H9 (cell line): ENCODE data around the gene DOCK9. TPM values are rescaled to one million over a fixed set of nuclear protein-coding genes. Genes with fewer than 3 reads are reported as not detected.

Experiments used
- DNase-seq: peaks from one replicate; pipeline ENCODE4 v3.0.0-alpha.2; 2017
- H2AFZ ChIP-seq: one replicate; pipeline ENCODE4 v1.6.1; 2013; ENCODE audit warnings: mild to moderate bottlenecking, low read length, control low read depth, moderate library complexity
- H2AK5ac ChIP-seq: 2 replicates; pipeline ENCODE4 v1.6.1; 2013; ENCODE audit warnings: low read length, control low read depth, mixed read lengths; ENCODE audit not compliant: insufficient read length
- H2BK120ac ChIP-seq: one replicate; pipeline ENCODE4 v1.6.1; 2013; ENCODE audit warnings: low read depth, mild to moderate bottlenecking, low read length, control low read depth, inconsistent platforms; ENCODE audit not compliant: poor library complexity, severe bottlenecking
- H2BK12ac ChIP-seq: 2 replicates; pipeline ENCODE4 v1.6.1; 2013; ENCODE audit warnings: low read length, control low read depth, mixed read lengths, low read depth; ENCODE audit not compliant: insufficient read length
- H2BK15ac ChIP-seq: 2 replicates; pipeline ENCODE4 v1.6.1; 2013; ENCODE audit warnings: low read depth, low read length, control low read depth
- H2BK20ac ChIP-seq: one replicate; pipeline ENCODE4 v1.6.1; 2013; ENCODE audit warnings: low read depth, mild to moderate bottlenecking, low read length, control low read depth, inconsistent platforms; ENCODE audit not compliant: poor library complexity, severe bottlenecking
- H2BK5ac ChIP-seq: 2 replicates; pipeline ENCODE4 v1.6.1; 2013; ENCODE audit warnings: low read length, control low read depth, mixed read lengths; ENCODE audit not compliant: insufficient read length
- H3K14ac ChIP-seq: 2 replicates; pipeline ENCODE4 v1.6.1; 2013; ENCODE audit warnings: low read length, control low read depth; ENCODE audit not compliant: insufficient read depth
- H3K18ac ChIP-seq: 2 replicates; pipeline ENCODE4 v1.6.1; 2013; ENCODE audit warnings: low read depth, mild to moderate bottlenecking, mixed read lengths, low read length, control low read depth; ENCODE audit not compliant: insufficient read length
- H3K23ac ChIP-seq: 2 replicates; pipeline ENCODE4 v1.6.1; 2013; ENCODE audit warnings: low read length, control low read depth, mixed read lengths, low read depth; ENCODE audit not compliant: insufficient read length
- H3K23me2 ChIP-seq: 2 replicates; pipeline ENCODE4 v1.6.1; 2013; ENCODE audit warnings: low read depth, mild to moderate bottlenecking, mixed read lengths, low read length, control low read depth; ENCODE audit not compliant: insufficient read length, poor library complexity, severe bottlenecking
- H3K27ac ChIP-seq: 2 replicates; pipeline ENCODE4 v1.5.1; 2013; ENCODE audit warnings: low read length, control low read depth, mixed read lengths, low read depth; ENCODE audit not compliant: insufficient read length
- H3K27me3 ChIP-seq: 2 replicates; pipeline ENCODE4 v1.6.1; 2013; ENCODE audit warnings: low read length, control low read depth, inconsistent platforms; ENCODE audit not compliant: insufficient read depth
- H3K4ac ChIP-seq: 2 replicates; pipeline ENCODE4 v1.6.1; 2013; ENCODE audit warnings: low read depth, mild to moderate bottlenecking, control low read depth, inconsistent platforms, low read length, moderate library complexity
- H3K4me1 ChIP-seq: 2 replicates; pipeline ENCODE4 v1.6.1; 2013; ENCODE audit warnings: low read length, control low read depth, inconsistent platforms; ENCODE audit not compliant: insufficient read depth
- H3K4me2 ChIP-seq: 2 replicates; pipeline ENCODE4 v1.6.1; 2013; ENCODE audit warnings: low read length, control low read depth, mixed read lengths; ENCODE audit not compliant: insufficient read length, insufficient read depth
- H3K56ac ChIP-seq: 2 replicates; pipeline ENCODE4 v1.6.1; 2013; ENCODE audit warnings: low read depth, mild to moderate bottlenecking, mixed read lengths, low read length, control low read depth; ENCODE audit not compliant: insufficient read length
- H3K79me1 ChIP-seq: 2 replicates; pipeline ENCODE4 v1.6.1; 2013; ENCODE audit warnings: low read depth, mild to moderate bottlenecking, moderate library complexity, low read length, control low read depth, inconsistent platforms; ENCODE audit not compliant: insufficient read depth, poor library complexity, severe bottlenecking
- H3K79me2 ChIP-seq: 2 replicates; pipeline ENCODE4 v1.6.1; 2013; ENCODE audit warnings: low read length, control low read depth, inconsistent platforms; ENCODE audit not compliant: insufficient read depth
- H3K9ac ChIP-seq: 2 replicates; pipeline ENCODE4 v1.6.1; 2013; ENCODE audit warnings: low read length, control low read depth, mixed read lengths; ENCODE audit not compliant: insufficient read length; ENCODE audit errors: extremely low read depth
- H3K9me3 ChIP-seq: one replicate; pipeline ENCODE4 v1.6.1; 2013; ENCODE audit warnings: low read depth, low read length, inconsistent platforms; ENCODE audit not compliant: control insufficient read depth
- H3T11ph ChIP-seq: one replicate; pipeline ENCODE4 v1.6.1; 2013; ENCODE audit warnings: mild to moderate bottlenecking, low read length, control low read depth, inconsistent platforms
- H4K20me1 ChIP-seq: one replicate; pipeline ENCODE4 v1.6.1; 2013; ENCODE audit not compliant: control insufficient read depth, insufficient read length, insufficient read depth
- H4K5ac ChIP-seq: 2 replicates; pipeline ENCODE4 v1.6.1; 2013; ENCODE audit warnings: low read depth, mild to moderate bottlenecking, mixed read lengths, low read length, control low read depth; ENCODE audit not compliant: insufficient read length
- H4K8ac ChIP-seq: replicated peaks from 2 replicates; pipeline ENCODE4 v1.6.1; 2013; ENCODE audit warnings: low read length, control low read depth, mixed read lengths, low read depth; ENCODE audit not compliant: insufficient read length
- H4K91ac ChIP-seq: 2 replicates; pipeline ENCODE4 v1.6.1; 2013; ENCODE audit warnings: low read depth, mild to moderate bottlenecking, moderate library complexity, mixed read lengths, low read length, control low read depth; ENCODE audit not compliant: insufficient read length
- H3K27ac Mint-ChIP-seq, 3 experiments: 2 replicates in 2 of 3; 3 replicates in 1 of 3; pipeline ENCODE4 v1.8.0; 2020 to 2021; ENCODE audit warnings: mixed read lengths in 3 of 3, mild to moderate bottlenecking in 1 of 3, moderate library complexity in 1 of 3
- H3K27me3 Mint-ChIP-seq: 2 replicates; pipeline ENCODE4 v1.8.0; 2021; ENCODE audit warnings: low read depth, mild to moderate bottlenecking, moderate library complexity, mixed read lengths
- H3K36me3 Mint-ChIP-seq, 3 experiments: 2 replicates in 2 of 3; 3 replicates in 1 of 3; pipeline ENCODE4 v1.8.0; 2020 to 2021; ENCODE audit warnings: low read depth in 3 of 3, mixed read lengths in 3 of 3; ENCODE audit not compliant: insufficient read depth in 1 of 3
- H3K4me1 Mint-ChIP-seq, 2 experiments: 2 replicates each; pipeline ENCODE4 v1.8.0; 2020; ENCODE audit warnings: mixed read lengths in 2 of 2
- H3K4me3 Mint-ChIP-seq, 2 experiments: 2 replicates in 1 of 2; 3 replicates in 1 of 2; pipeline ENCODE4 v1.8.0; 2020 to 2021; ENCODE audit warnings: mild to moderate bottlenecking in 2 of 2, mixed read lengths in 2 of 2, moderate library complexity in 1 of 2
- H3K9me3 Mint-ChIP-seq, 2 experiments: 2 replicates in 1 of 2; 3 replicates in 1 of 2; pipeline ENCODE4 v1.8.0; 2020; ENCODE audit warnings: mild to moderate bottlenecking in 2 of 2, mixed read lengths in 2 of 2, moderate library complexity in 1 of 2
- WGBS: extraction: QIAGEN DNeasy Blood & Tissue Kit; methylation state at CpG from one replicate; pipeline ENCODE4 v1.1.7; 2013; ENCODE audit warnings: missing lambda C conversion rate, low lambda C conversion rate, mixed read lengths; ENCODE audit not compliant: insufficient read length; ENCODE audit errors: extremely low coverage; 5-methylcytosine and 5-hydroxymethylcytosine counted together
- total RNA-seq: library from RNA; stranded (reverse); gene quantifications from 2 replicates; pipeline ENCODE4 v1.2.1, GENCODE V29; 2021
- TF ChIP-seq, protein P1 (sequence below): fragments of 200-600 bp; sonication (generic); conservative IDR thresholded peaks from 3 replicates; pipeline ENCODE4 v1.8.0; 2021; ENCODE audit warnings: antibody characterized with exemption, mild to moderate bottlenecking

DOCK9 gene
- total RNA-seq, 1 experiment from 2014 or later, result 23.0 TPM

DNA sequence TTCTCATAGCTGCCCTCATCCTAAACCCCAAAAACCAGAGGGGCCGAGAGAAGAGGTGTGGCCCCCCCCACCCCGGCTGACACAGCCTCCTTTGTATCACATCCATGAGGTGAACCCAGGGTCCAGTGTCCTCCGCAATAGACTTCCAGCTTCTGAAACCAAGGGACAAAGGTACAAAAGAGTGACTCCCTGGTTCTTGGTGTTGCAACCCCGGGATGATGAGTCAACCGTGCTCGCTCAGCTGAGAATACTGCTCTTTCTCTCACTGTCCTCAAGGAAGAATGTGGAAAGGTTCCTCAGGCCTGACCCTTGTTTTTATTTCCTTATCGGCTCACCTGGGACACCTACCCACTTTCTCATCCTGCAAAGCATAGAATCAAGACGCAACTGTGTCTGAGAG is 230.9 kb downstream of the DOCK9 start:
- DNase-seq, result no peak
- TF ChIP-seq, protein P1, sequence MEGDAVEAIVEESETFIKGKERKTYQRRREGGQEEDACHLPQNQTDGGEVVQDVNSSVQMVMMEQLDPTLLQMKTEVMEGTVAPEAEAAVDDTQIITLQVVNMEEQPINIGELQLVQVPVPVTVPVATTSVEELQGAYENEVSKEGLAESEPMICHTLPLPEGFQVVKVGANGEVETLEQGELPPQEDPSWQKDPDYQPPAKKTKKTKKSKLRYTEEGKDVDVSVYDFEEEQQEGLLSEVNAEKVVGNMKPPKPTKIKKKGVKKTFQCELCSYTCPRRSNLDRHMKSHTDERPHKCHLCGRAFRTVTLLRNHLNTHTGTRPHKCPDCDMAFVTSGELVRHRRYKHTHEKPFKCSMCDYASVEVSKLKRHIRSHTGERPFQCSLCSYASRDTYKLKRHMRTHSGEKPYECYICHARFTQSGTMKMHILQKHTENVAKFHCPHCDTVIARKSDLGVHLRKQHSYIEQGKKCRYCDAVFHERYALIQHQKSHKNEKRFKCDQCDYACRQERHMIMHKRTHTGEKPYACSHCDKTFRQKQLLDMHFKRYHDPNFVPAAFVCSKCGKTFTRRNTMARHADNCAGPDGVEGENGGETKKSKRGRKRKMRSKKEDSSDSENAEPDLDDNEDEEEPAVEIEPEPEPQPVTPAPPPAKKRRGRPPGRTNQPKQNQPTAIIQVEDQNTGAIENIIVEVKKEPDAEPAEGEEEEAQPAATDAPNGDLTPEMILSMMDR, result no peak
- Histone ChIP-seq H3K4me2 (no peak overlapping the region), H3K56ac (no peak overlapping the region), H3K79me1 (no peaks in the 10 kb centered on the region), H3K23ac (no peak overlapping the region), H2BK12ac (no peak overlapping the region), H3K27ac (no peak overlapping the region), H4K5ac (no peak overlapping the region), H3K14ac (no peak overlapping the region), H3K23me2 (peaks cover 2% of the 10 kb centered on the region), H3K4ac (no peak overlapping the region), H2BK5ac (no peak overlapping the region), H2BK15ac (no peak overlapping the region), H3K79me2 (no peaks in the 10 kb centered on the region), H4K20me1 (no peaks in the 10 kb centered on the region), H3K27me3 (peaks cover 3% of the 10 kb centered on the region; the same call in 1 of the 2 replicates), H3K4me1 (peaks cover 3% of the 10 kb centered on the region; the same call in 1 of the 2 replicates), H3K18ac (no peak overlapping the region), H2AK5ac (no peak overlapping the region), H3K9ac (no peak overlapping the region), H2BK20ac (no peak overlapping the region), H4K8ac (no peak overlapping the region), H2AFZ (no peak overlapping the region), H4K91ac (no peak overlapping the region), H3K9me3 (no peaks in the 10 kb centered on the region), H3T11ph (no peak overlapping the region), H2BK120ac (no peak overlapping the region)
- H3K27me3 Mint-ChIP-seq, result peaks cover 28% of the 10 kb centered on the region
- peak overlapping the region in 1 of 3 experiments; percentile 12; a peak in 1 of 7 replicates for H3K27ac Mint-ChIP-seq
- no peak overlapping the region for H3K4me3 Mint-ChIP-seq
- WGBS, result no CpG with 5 or more reads among the region's 8 CpGs
- H3K36me3 Mint-ChIP-seq, result peaks cover 0 to 2% (median 0%) of the 10 kb centered on the region in 3 experiments; a peak in 2 of 7 replicates
- peaks cover 3 to 7% of the 10 kb centered on the region in 2 experiments; a peak in 4 of 5 replicates for H3K9me3 Mint-ChIP-seq
- H3K4me1 Mint-ChIP-seq, result peaks cover 11 to 12% of the 10 kb centered on the region in 2 experiments

Other genes with a start within 250 kb of the DOCK9 start
- gene SLC15A1, start 225.4 kb downstream of the DOCK9 start, total RNA-seq, result 1.9 and 2.0 TPM in 2 replicates
- gene UBAC2, start 222.8 kb upstream of the DOCK9 start, total RNA-seq, result 51.7 and 52.3 TPM in 2 replicates